D341Med (cell line): Measurements from ENCODE around the gene DENND10.
A peak's percentile ranks its signal among the peaks of the same experiment; 100 is the strongest.
"Not testable (repeated sequence)": the region's sequence is repeated elsewhere in the genome, so short reads cannot be mapped to it uniquely, and the experiment has no call there.

Experiments used
- DNase-seq: peaks from one replicate; pipeline ENCODE4 v3.0.0; 2012; ENCODE audit warnings: low spot score

DENND10 gene

GRCh38 chr10:119103903-119104653 lies at the start of gene DENND10:
Gene DENND10, plus strand, starts transcription at chr10:119104113. Its CDS starts 30 bp downstream, at chr10:119104143.
- peak; percentile 95 for DNase-seq

- DNase-seq = no peak
These were observed 48.4 kb upstream of the DENND10 start for GRCh38 chr10:119055472-119055871.

GRCh38 chr10:119058010-119058409 lies 45.9 kb upstream of the DENND10 start:
- DNase-seq = no peak

GRCh38 chr10:119059557-119059956 lies 44.4 kb upstream of the DENND10 start:
- no peak for DNase-seq

GRCh38 chr10:119060107-119060506 lies 43.8 kb upstream of the DENND10 start:
- peak; percentile 24 for DNase-seq

- no peak for DNase-seq
These were observed 42.6 kb upstream of the DENND10 start for GRCh38 chr10:119061352-119061751.

- no peak for DNase-seq
These were observed 42.0 kb upstream of the DENND10 start for GRCh38 chr10:119061926-119062325.

GRCh38 chr10:119070395-119071165 lies 33.3 kb upstream of the DENND10 start:
- no peak for DNase-seq

GRCh38 chr10:119073584-119073983 lies 30.3 kb upstream of the DENND10 start:
- DNase-seq = no peak

- DNase-seq = no peak
These were observed 25.3 kb upstream of the DENND10 start for GRCh38 chr10:119078422-119079179.

- peak; percentile 76 for DNase-seq
These were observed 24.1 kb upstream of the DENND10 start for GRCh38 chr10:119079599-119080520.

- peak; percentile 93 for DNase-seq
These were observed 23.2 kb upstream of the DENND10 start, which contains the start of gene EIF3A for GRCh38 chr10:119080521-119081259. Gene EIF3A, minus strand, starts transcription at chr10:119080817. Its CDS starts 141 bp downstream, at chr10:119080676.

- no peak for DNase-seq
These were observed 19.0 kb upstream of the DENND10 start for GRCh38 chr10:119084896-119085295.

GRCh38 chr10:119087271-119087882 lies 16.5 kb upstream of the DENND10 start:
- DNase-seq = no peak

GRCh38 chr10:119090026-119090795 lies 13.7 kb upstream of the DENND10 start:
- DNase-seq = no peak

GRCh38 chr10:119090968-119091367 lies 12.9 kb upstream of the DENND10 start:
- no peak for DNase-seq

- no peak for DNase-seq
These were observed 8.3 kb upstream of the DENND10 start for GRCh38 chr10:119095640-119096039.

GRCh38 chr10:119096641-119097415 lies 7.1 kb upstream of the DENND10 start:
- not testable (repeated sequence) for DNase-seq

- DNase-seq = no peak
These were observed 5.3 kb upstream of the DENND10 start for GRCh38 chr10:119098576-119098975.
